Activated CD8-positive, alpha-beta memory T cell treated with anti-CD3 and anti-CD28 coated beads, Interleukin-2, amount 50 U/mL, for 24 hours (primary cell): ENCODE results near the gene GIT1.
"Not testable (repeated sequence)": the region's sequence is repeated elsewhere in the genome, so short reads cannot be mapped to it uniquely, and the experiment has no call there.

Source experiments
- DNase-seq: peaks from one replicate; pipeline ENCODE4 v3.0.0-alpha.2; 2020; ENCODE audit errors: extremely low read depth

Gene GIT1

GRCh38 chr17:29567554-29568330, 21.7 kb downstream of the GIT1 start:
- no peak for DNase-seq

- no peak for DNase-seq
These were observed 22.2 kb downstream of the GIT1 start for GRCh38 chr17:29567304-29567553.

- no peak for DNase-seq
These were observed 22.8 kb downstream of the GIT1 start, which contains the start of gene ABHD15 for GRCh38 chr17:29566473-29567303. ABHD15 (minus strand) TSS chr17:29567037; CDS start chr17:29566966, 71 bp downstream.

GRCh38 chr17:29565643-29566472, 23.6 kb downstream of the GIT1 start:
- DNase-seq = no peak

GRCh38 chr17:29563816-29564215, 25.6 kb downstream of the GIT1 start:
- DNase-seq = no peak

- DNase-seq = no peak
These were observed 26.8 kb downstream of the GIT1 start for GRCh38 chr17:29562615-29563014.

GRCh38 chr17:29561554-29562517, 27.6 kb downstream of the GIT1 start:
- DNase-seq = no peak

- DNase-seq = no peak
These were observed 29.1 kb downstream of the GIT1 start for GRCh38 chr17:29560316-29560715.

GRCh38 chr17:29559640-29560039, 29.8 kb downstream of the GIT1 start:
- no peak for DNase-seq

- DNase-seq = not testable (repeated sequence)
These were observed 31.3 kb downstream of the GIT1 start for GRCh38 chr17:29558139-29558538.

GRCh38 chr17:29557739-29558116, 31.7 kb downstream of the GIT1 start:
- DNase-seq = no peak

- DNase-seq = no peak
These were observed 32.2 kb downstream of the GIT1 start for GRCh38 chr17:29557085-29557738.

- DNase-seq = no peak
These were observed 33.6 kb downstream of the GIT1 start for GRCh38 chr17:29555840-29556239.

- no peak for DNase-seq
These were observed 40.1 kb downstream of the GIT1 start for GRCh38 chr17:29549177-29549923.

GRCh38 chr17:29546830-29547229, 42.6 kb downstream of the GIT1 start:
- DNase-seq = no peak

- DNase-seq = no peak
These were observed 43.4 kb downstream of the GIT1 start for GRCh38 chr17:29546085-29546484.

- DNase-seq = no peak
These were observed 45.4 kb downstream of the GIT1 start for GRCh38 chr17:29544066-29544465.

- no peak for DNase-seq
These were observed 55.5 kb downstream of the GIT1 start for GRCh38 chr17:29533976-29534375.

- no peak for DNase-seq
These were observed 63.1 kb downstream of the GIT1 start for GRCh38 chr17:29526322-29526721.

- DNase-seq = no peak
These were observed 64.8 kb downstream of the GIT1 start for GRCh38 chr17:29524692-29525091.
